ENCODE measurements around the gene DNAJC5. TPM values are rescaled to one million over a fixed set of nuclear protein-coding genes. Genes with fewer than 3 reads are reported as not detected.

Gene DNAJC5
- total RNA-seq, 3 donors from 2014 or later, result 31.1 to 37.9 (median 37.0) TPM

DNA sequence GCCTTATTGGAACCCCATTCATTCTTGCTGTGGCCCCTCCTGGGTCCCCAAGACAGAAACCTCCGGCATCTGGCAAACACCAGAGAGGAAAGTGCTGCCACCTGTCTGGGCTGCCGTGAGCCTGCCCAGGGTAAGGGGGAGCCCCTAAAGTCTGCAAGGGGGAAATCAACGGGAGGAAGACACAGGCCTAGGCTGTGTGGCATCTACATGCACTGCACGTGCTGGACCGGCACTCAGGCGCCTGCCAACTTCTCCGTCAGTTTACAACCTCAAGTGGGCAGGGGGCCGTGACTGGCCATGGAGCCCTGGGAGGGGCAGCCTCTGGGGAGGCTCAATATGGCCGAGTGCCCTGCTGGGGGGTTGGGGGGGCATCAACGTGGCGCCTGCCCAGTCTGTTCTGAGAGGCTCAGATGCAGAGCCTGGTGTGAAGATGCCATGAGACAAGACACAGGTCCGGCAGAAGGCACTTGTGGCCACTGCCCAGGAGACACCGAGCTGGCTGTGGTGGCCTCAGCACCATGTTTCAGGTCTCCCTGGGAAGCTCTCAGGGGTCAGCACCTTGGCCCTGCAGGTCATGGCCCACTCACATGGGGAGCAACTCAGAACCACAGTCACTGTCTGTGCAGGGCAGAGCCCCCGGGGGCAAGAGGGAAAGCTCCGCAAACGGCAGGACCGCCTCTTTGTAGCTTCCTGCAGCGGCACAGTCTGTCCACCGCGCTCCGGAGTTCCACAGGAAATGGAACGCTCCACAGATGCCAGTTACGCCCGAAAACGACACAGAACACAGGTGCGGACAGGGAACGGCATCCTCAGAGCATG, 52.9 kb downstream of the DNAJC5 start:
- TF ChIP-seq, protein P1, sequence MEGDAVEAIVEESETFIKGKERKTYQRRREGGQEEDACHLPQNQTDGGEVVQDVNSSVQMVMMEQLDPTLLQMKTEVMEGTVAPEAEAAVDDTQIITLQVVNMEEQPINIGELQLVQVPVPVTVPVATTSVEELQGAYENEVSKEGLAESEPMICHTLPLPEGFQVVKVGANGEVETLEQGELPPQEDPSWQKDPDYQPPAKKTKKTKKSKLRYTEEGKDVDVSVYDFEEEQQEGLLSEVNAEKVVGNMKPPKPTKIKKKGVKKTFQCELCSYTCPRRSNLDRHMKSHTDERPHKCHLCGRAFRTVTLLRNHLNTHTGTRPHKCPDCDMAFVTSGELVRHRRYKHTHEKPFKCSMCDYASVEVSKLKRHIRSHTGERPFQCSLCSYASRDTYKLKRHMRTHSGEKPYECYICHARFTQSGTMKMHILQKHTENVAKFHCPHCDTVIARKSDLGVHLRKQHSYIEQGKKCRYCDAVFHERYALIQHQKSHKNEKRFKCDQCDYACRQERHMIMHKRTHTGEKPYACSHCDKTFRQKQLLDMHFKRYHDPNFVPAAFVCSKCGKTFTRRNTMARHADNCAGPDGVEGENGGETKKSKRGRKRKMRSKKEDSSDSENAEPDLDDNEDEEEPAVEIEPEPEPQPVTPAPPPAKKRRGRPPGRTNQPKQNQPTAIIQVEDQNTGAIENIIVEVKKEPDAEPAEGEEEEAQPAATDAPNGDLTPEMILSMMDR (IDR thresholded peaks at IDR 0.05), result no peak
- TF ChIP-seq POLR2A (IDR thresholded peaks at IDR 0.05), result no peak
- no peak for TF ChIP-seq POLR2AphosphoS5 (IDR thresholded peaks at IDR 0.05)
- intact Hi-C loops (cut with DNase I; ENCODE audit: low total_unique reads), result no loop called here
- Histone ChIP-seq H3K4me1 (peaks cover 8 to 30% of the 10 kb centered on the region in 2 donors), H3K4me3 (peak overlapping the region in 2 of 3 donors; percentile 18 to 61), H3K36me3 (no peaks in the 10 kb centered on the region), H3K9me3 (no peaks in the 10 kb centered on the region), H3K27me3 (no peaks in the 10 kb centered on the region), H3K27ac (peak overlapping the region; percentile 89)
- DNase-seq (ENCODE audit: low spot score in 2 of 2), result peak in 1 of 2 donors; percentile 63

DNA sequence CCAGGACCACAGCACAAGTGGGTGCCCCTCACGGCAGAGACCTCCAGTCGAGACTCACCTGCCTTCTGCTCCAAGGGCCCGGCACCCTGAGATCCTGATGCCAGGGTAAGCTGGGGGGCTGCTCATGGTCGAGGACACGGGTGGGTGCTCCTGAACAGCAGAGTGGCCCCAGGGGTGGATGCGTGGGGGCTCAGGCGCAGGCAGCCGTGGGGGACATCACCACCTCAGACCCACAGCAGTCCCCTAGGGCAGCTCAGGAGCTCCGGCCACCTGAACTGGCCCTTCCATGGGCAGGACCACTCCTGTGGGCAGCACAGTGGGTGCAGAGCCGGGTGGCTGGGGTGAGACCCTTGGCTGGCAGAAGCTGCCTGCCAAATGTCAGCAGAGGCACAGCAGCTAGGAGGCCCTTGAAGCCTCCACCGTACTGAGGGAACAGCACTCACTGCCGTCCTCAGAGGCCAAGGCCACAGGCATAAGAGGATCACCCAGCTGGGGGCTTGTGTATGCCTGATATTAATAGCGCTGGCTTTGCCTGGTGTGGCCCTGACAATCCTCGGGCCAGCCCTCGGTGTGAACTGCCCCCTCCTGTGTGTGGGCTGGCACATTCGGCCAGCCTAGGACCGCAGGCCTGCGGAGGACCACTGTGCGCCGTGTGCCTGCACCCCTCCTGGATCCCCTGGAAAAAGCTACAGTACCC, 55.9 kb downstream of the DNAJC5 start:
- H3K36me3 ChIP-seq, result no peaks in the 10 kb centered on the region
- peaks cover 20 to 36% of the 10 kb centered on the region in 2 donors for H3K4me1 ChIP-seq
- no peaks in the 10 kb centered on the region for H3K9me3 ChIP-seq
- H3K27ac ChIP-seq, result peak overlapping the region; percentile 89
- intact Hi-C loops (cut with DNase I; ENCODE audit: low total_unique reads), result no loop called here
- peak overlapping the region in 1 of 3 donors; percentile 46 for H3K4me3 ChIP-seq
- no peaks in the 10 kb centered on the region for H3K27me3 ChIP-seq
- TF ChIP-seq, protein P1 (IDR thresholded peaks at IDR 0.05), result no peak
- DNase-seq (ENCODE audit: low spot score in 2 of 2), result no peak

DNA sequence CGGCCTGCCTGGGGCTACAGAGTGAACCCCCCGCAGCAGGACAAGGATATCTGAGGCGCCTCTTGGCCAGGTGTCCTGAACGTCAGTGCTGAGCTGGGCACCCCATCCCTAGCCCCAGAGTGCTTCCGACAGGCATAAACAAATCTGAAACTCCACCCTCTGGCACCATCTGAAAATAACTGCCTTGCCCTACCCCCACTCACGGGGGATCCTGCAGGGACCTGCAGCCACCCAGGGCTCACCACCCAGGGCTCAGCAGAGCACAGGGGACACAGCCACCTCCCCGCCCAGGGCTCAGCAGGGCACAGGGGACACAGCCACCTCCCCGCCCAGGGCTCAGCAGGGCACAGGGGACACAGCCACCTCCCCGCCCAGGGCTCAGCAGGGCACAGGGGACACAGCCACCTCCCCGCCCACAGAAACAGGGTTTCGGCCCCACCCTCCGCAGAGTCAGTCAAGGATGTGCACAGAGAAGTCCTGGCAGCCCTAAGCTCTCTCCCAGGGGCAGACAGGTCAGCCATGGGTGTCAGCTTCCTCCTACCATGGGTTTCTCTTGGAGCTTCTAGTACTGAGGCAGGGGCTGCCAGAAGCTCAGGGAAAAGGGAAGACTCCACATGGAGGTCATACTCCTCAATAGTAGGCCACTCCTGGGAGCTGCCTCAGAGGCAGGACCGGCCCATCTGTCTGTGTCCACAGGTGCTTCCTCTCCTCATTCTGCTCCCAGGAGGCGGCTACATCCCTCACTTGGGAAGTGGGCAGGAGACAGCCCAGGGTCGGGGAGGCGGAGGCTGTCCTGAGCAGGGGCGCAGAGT, 56.7 kb downstream of the DNAJC5 start:
- H3K36me3 ChIP-seq, result no peaks in the 10 kb centered on the region
- peak overlapping the region; percentile 89 for H3K27ac ChIP-seq
- no peak for TF ChIP-seq POLR2AphosphoS5 (IDR thresholded peaks at IDR 0.05)
- TF ChIP-seq, protein P1 (IDR thresholded peaks at IDR 0.05), result no peak
- TF ChIP-seq POLR2A (IDR thresholded peaks at IDR 0.05), result no peak
- intact Hi-C loops (cut with DNase I; ENCODE audit: low total_unique reads), result no loop called here
- H3K4me3 ChIP-seq, result peak overlapping the region in 1 of 3 donors; percentile 46
- H3K9me3 ChIP-seq, result no peaks in the 10 kb centered on the region
- H3K4me1 ChIP-seq, result peaks cover 20 to 36% of the 10 kb centered on the region in 2 donors
- DNase-seq (ENCODE audit: low spot score in 2 of 2), result no peak
- no peaks in the 10 kb centered on the region for H3K27me3 ChIP-seq

DNA sequence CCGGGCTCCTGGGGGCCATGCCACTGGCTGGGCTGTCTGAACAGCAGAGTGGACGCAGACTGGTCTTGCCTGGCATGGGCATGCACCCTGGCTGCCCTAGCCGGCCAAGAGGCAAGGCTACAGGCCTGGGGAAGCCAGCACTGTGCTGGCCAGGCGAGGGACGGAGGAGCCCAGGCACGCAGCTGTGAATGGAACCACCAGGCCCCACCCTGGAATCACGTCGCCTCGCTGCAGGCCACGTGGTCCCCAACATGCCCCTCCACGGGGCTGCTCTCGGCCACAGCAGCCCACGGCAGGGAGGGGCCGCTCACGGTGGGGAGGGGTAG, 57.2 kb downstream of the DNAJC5 start:
- Histone ChIP-seq H3K4me1 (peaks cover 20 to 40% of the 10 kb centered on the region in 2 donors), H3K27me3 (no peaks in the 10 kb centered on the region), H3K9me3 (no peaks in the 10 kb centered on the region), H3K36me3 (no peaks in the 10 kb centered on the region), H3K4me3 (peak overlapping the region in 1 of 3 donors; percentile 46), H3K27ac (peak overlapping the region; percentile 89)
- TF ChIP-seq, protein P1 (IDR thresholded peaks at IDR 0.05), result no peak
- TF ChIP-seq POLR2AphosphoS5 (IDR thresholded peaks at IDR 0.05) (no peak), POLR2A (IDR thresholded peaks at IDR 0.05) (no peak)
- DNase-seq (ENCODE audit: low spot score in 2 of 2), result no peak
- intact Hi-C loops (cut with DNase I; ENCODE audit: low total_unique reads), result no loop called here

All from breast epithelium (tissue), 4 donors.